ENCODE data around the gene CRYL1. TPM values are rescaled to one million over a fixed set of nuclear protein-coding genes. Genes with fewer than 3 reads are reported as not detected.

Gene CRYL1
- total and polyA plus RNA-seq, 9 of the 15 experiments (the other 6 are each of a cell fraction or from before 2014, with no cell fraction given): 1.0 to 6.9 (median 2.4) TPM

- no TSS peak for BruUV-seq (replicated peaks)
- no peak for ATAC-seq
Observed at GRCh38 chr13:20499986-20500385, 25.7 kb downstream of the CRYL1 start.

More at GRCh38 chr13:20499986-20500385, 25.7 kb downstream of the CRYL1 start:
- no peaks in the 10 kb centered on the region for H3K36me3 ChIP-seq (ENCODE audit: control insufficient read depth, insufficient read depth, low read length)
- no peak overlapping the region for H2AFZ ChIP-seq (ENCODE audit: low read depth, low read length)
- peaks cover 0 to 6% of the 10 kb centered on the region in 2 experiments; a peak in 2 of 5 replicates for H3K4me1 ChIP-seq (replicated peaks in 1 of 2; ENCODE audit: control insufficient read depth in 2 of 2, insufficient read depth in 2 of 2, low read length in 2 of 2)
- CTCF ChIA-PET (ENCODE audit: low intra/inter-chr PET ratio): no interaction called here
- H3K9ac ChIP-seq (ENCODE audit: insufficient read depth in 1 of 2, low read depth in 2 of 2, low read length in 2 of 2): no peak overlapping the region
- no peak overlapping the region for H3K4me2 ChIP-seq (ENCODE audit: insufficient read depth, low read length)
- in situ Hi-C loops (cut with MboI) (loop anchor here (10.0 kb wide), 2 partner anchors 325 to 555 kb away; no protein-coding TSS in a partner anchor), intact Hi-C loops (cut with micrococcal nuclease) (loop anchor here (5.0 kb wide), 1 partner anchor 52 kb away; no protein-coding TSS in a partner anchor)
- H4K20me1 ChIP-seq (replicated peaks; ENCODE audit: control insufficient read depth, insufficient read depth, low read length): no peaks in the 10 kb centered on the region
- DNase-seq (ENCODE audit: extremely low read depth in 1 of 4, low spot score in 3 of 4) (no peak), FAIRE-seq (no peak)
- POLR2A ChIA-PET: interaction anchor here (0.7 kb wide), 1 partner anchor 13 kb away, joined by 4 read pairs; no protein-coding TSS in a partner anchor
- WGBS (ENCODE audit: insufficient coverage, low coverage, missing lambda C conversion rate): 8% methylated on average over 2 of the region's 2 CpGs
- no peaks in the 10 kb centered on the region for H3K9me3 ChIP-seq (replicated peaks; ENCODE audit: control insufficient read depth, insufficient read depth, low read depth, low read length)
- no peak overlapping the region for H3K4me3 ChIP-seq
- H3K9me1 ChIP-seq (ENCODE audit: control insufficient read depth, insufficient read depth, low read length): no peaks in the 10 kb centered on the region
- no peaks in the 10 kb centered on the region for H3K27me3 ChIP-seq (ENCODE audit: control insufficient read depth in 2 of 2, insufficient read depth in 2 of 2, low read length in 2 of 2)
- no peaks in the 10 kb centered on the region for H3K79me2 ChIP-seq (ENCODE audit: control insufficient read depth, insufficient read depth, low read length)
- TF ChIP-seq PTBP1 (IDR thresholded peaks at IDR 0.05; ENCODE audit: low read depth, low read length) (no peak), STAT5B (CRISPR knock-in tag; IDR thresholded peaks at IDR 0.05) (no peak), PYGO2 (tag; IDR thresholded peaks at IDR 0.05) (no peak), NFRKB (IDR thresholded peaks at IDR 0.05; ENCODE audit: low read depth) (no peak), ZNF140 (CRISPR knock-in tag; IDR thresholded peaks at IDR 0.05) (no peak), TRIM28 (IDR thresholded peaks at IDR 0.05) (no peak), ZNF165 (CRISPR knock-in tag; IDR thresholded peaks at IDR 0.05; ENCODE audit: borderline replicate concordance) (no peak), MED1 (CRISPR knock-in tag; IDR thresholded peaks at IDR 0.05; ENCODE audit: borderline replicate concordance) (no peak), BMI1 (IDR thresholded peaks at IDR 0.05; ENCODE audit: low read length) (no peak), ZNF655 (CRISPR knock-in tag; IDR thresholded peaks at IDR 0.05) (no peak)
- TF ChIP-seq, protein P1, sequence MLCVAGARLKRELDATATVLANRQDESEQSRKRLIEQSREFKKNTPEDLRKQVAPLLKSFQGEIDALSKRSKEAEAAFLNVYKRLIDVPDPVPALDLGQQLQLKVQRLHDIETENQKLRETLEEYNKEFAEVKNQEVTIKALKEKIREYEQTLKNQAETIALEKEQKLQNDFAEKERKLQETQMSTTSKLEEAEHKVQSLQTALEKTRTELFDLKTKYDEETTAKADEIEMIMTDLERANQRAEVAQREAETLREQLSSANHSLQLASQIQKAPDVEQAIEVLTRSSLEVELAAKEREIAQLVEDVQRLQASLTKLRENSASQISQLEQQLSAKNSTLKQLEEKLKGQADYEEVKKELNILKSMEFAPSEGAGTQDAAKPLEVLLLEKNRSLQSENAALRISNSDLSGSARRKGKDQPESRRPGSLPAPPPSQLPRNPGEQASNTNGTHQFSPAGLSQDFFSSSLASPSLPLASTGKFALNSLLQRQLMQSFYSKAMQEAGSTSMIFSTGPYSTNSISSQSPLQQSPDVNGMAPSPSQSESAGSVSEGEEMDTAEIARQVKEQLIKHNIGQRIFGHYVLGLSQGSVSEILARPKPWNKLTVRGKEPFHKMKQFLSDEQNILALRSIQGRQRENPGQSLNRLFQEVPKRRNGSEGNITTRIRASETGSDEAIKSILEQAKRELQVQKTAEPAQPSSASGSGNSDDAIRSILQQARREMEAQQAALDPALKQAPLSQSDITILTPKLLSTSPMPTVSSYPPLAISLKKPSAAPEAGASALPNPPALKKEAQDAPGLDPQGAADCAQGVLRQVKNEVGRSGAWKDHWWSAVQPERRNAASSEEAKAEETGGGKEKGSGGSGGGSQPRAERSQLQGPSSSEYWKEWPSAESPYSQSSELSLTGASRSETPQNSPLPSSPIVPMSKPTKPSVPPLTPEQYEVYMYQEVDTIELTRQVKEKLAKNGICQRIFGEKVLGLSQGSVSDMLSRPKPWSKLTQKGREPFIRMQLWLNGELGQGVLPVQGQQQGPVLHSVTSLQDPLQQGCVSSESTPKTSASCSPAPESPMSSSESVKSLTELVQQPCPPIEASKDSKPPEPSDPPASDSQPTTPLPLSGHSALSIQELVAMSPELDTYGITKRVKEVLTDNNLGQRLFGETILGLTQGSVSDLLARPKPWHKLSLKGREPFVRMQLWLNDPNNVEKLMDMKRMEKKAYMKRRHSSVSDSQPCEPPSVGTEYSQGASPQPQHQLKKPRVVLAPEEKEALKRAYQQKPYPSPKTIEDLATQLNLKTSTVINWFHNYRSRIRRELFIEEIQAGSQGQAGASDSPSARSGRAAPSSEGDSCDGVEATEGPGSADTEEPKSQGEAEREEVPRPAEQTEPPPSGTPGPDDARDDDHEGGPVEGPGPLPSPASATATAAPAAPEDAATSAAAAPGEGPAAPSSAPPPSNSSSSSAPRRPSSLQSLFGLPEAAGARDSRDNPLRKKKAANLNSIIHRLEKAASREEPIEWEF (CRISPR knock-in tag; IDR thresholded peaks at IDR 0.05): no peak
- no peak overlapping the region for H3K27ac ChIP-seq (ENCODE audit: extremely low read depth, low read depth, low read length)

Measured in K562 (cell line).